RWPE1 (cell line): ENCODE measurements around the gene NGLY1.
A peak's percentile ranks its signal among the peaks of the same experiment; 100 is the strongest.

Experiments used
- CTCF ChIA-PET: fragments of 350-600 bp; sonication (Branson Sonifier 250); formaldehyde crosslinking; extraction: SDS; loops from one replicate; lab custom pipeline; 2021; lab: Yijun Ruan, JAX
- POLR2A ChIA-PET: fragments of 400-600 bp; formaldehyde crosslinking; extraction: SDS; loops from one replicate; lab custom pipeline; 2020; ENCODE audit warnings: antibody characterized with exemption; ENCODE audit not compliant: low non-redundant PET; lab: Yijun Ruan, JAX
- DNase-seq: peaks from one replicate; pipeline ENCODE4 v3.0.0; 2012; ENCODE audit warnings: low spot score
- H3K27ac ChIP-seq: fragments of 450-650 bp; 2 replicates; pipeline ENCODE4 v1.5.1; 2017
- CTCF ChIP-seq: fragments of 450-650 bp; conservative IDR thresholded peaks from 2 replicates; pipeline ENCODE4 v1.5.1; 2017; ENCODE audit warnings: low read depth, mild to moderate bottlenecking

The NGLY1 gene

GRCh38 chr3:25749031-25749581 lies 34.1 kb downstream of the NGLY1 start:
- ChIA-PET POLR2A (no interaction called here), CTCF (no interaction called here)
- no peak overlapping the region for H3K27ac ChIP-seq
- TF ChIP-seq CTCF: no peak
- no peak for DNase-seq

- DNase-seq: no peak
- TF ChIP-seq CTCF: no peak
- CTCF ChIA-PET: interaction anchor here (0.8 kb wide), 1 partner anchor 19 kb away, joined by 3 read pairs; no protein-coding TSS in a partner anchor
- H3K27ac ChIP-seq: no peak overlapping the region
- POLR2A ChIA-PET: no interaction called here
Measured at GRCh38 chr3:25748189-25748588, 35.1 kb downstream of the NGLY1 start.

GRCh38 chr3:25747033-25747432 lies 36.2 kb downstream of the NGLY1 start:
- ChIA-PET CTCF (interaction anchor here (0.8 kb wide), 1 partner anchor 18 kb away, joined by 3 read pairs; no protein-coding TSS in a partner anchor), POLR2A (no interaction called here)
- TF ChIP-seq CTCF: no peak
- DNase-seq: peak; percentile 18
- no peak overlapping the region for H3K27ac ChIP-seq

GRCh38 chr3:25744470-25744869 lies 38.8 kb downstream of the NGLY1 start:
- H3K27ac ChIP-seq: no peak overlapping the region
- ChIA-PET CTCF (no interaction called here), POLR2A (no interaction called here)
- no peak for TF ChIP-seq CTCF
- no peak for DNase-seq

GRCh38 chr3:25728101-25728500 lies 55.1 kb downstream of the NGLY1 start:
- DNase-seq: no peak
- ChIA-PET POLR2A (no interaction called here), CTCF (interaction anchor here (0.6 to 0.7 kb wide), 2 partner anchors 14 to 862 kb away, joined by 3 read pairs; no protein-coding TSS in a partner anchor)
- TF ChIP-seq CTCF: no peak
- no peak overlapping the region for H3K27ac ChIP-seq

- POLR2A ChIA-PET: no interaction called here
- H3K27ac ChIP-seq: no peak overlapping the region
- CTCF ChIA-PET: interaction anchor here (0.6 to 0.7 kb wide), 2 partner anchors 15 to 1812 kb away, joined by 3 read pairs; no protein-coding TSS in a partner anchor
- no peak for DNase-seq
- no peak for TF ChIP-seq CTCF
Measured at GRCh38 chr3:25727316-25727715, 55.9 kb downstream of the NGLY1 start.
